ENCODE measurements around the gene EDA.

The EDA gene

DNA sequence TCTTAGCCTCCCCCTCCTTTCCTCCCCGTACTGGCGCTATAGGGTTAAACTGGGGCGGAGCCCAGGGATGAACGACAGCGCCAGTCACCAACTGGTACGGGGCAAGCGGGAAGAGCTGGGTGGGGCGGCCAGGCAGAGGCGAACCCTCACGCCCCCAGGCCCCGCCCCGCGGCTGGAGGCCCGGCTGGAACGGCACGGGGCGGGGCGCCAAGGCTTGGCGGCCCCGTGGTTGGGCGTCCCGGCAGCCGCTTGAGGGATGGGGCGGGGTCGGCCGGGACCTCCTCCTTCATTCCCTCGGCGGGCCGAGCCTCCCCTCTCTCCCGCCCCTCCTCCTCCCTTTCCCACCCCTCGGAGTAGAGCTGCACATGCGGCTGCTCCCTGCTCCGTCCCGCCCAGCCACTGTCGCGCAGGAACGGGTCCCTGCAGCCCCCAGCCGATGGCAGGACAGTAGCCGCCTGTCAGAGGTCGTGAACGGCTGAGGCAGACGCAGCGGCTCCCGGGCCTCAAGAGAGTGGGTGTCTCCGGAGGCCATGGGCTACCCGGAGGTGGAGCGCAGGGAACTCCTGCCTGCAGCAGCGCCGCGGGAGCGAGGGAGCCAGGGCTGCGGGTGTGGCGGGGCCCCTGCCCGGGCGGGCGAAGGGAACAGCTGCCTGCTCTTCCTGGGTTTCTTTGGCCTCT lies at the start of gene EDA:
TSS of gene EDA (plus strand) at position 335 of the 678 bp plus-strand sequence.
- DNase-seq (ENCODE audit: low read depth) = peak; percentile 55

DNA sequence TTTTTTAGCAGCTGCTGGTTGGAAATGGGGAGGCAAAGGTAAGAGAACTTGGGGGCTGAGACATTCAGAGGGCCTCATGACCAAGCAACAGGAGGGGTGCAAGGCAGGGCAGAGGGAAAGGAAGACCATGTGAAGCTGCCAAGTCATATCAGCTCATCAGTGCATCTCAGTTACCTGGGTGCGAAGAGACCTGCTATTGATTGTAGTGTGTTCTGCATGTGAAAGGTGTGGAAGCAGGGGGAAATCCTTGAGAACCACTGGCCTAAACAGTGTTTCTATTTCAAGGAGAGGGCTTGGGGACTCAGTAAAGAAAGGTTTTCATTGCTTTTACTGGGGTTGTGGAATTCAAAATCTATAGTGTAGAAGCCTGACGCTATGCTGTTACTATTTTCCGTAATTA lies 47.1 kb upstream of the EDA start:
- DNase-seq (ENCODE audit: low read depth) = no peak

DNA sequence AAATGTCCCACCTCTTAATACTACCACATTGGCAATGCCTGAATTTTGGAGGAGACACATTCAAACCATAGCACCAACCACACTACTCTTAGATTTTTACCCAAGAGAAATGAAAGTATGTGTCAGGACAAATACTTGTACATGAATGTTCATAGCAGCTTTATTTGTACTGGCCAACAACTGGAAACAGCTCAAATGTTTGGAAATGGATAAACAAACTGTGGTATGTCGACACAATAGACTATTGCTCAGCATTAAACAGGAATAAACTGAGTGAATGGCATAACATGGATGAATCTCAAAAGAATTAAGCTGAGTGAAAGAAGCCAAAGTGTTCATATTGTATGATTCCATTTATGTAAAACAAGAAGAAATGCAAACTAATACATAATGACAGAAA lies 18.5 kb upstream of the EDA start:
- no peak for DNase-seq (ENCODE audit: low read depth)

DNA sequence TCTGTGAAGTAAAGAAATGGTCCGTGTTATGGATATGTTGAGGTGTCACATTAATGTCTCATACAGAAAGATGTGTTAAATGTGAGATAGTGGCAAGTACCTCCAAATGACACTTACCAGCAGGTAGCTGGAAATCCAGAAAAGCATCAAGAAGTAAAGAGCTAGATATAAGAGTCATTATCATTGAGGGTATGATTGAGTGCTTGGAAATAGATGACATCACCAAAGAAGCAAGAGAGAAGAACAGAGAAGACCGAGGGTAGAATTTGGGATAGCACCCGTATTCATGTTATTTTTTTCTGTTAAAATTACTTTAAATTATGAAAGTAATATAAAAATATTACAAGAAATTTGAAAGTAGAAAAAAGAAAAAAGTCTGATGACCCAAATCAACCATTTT lies 15.7 kb upstream of the EDA start:
- DNase-seq (ENCODE audit: low read depth) = no peak

DNA sequence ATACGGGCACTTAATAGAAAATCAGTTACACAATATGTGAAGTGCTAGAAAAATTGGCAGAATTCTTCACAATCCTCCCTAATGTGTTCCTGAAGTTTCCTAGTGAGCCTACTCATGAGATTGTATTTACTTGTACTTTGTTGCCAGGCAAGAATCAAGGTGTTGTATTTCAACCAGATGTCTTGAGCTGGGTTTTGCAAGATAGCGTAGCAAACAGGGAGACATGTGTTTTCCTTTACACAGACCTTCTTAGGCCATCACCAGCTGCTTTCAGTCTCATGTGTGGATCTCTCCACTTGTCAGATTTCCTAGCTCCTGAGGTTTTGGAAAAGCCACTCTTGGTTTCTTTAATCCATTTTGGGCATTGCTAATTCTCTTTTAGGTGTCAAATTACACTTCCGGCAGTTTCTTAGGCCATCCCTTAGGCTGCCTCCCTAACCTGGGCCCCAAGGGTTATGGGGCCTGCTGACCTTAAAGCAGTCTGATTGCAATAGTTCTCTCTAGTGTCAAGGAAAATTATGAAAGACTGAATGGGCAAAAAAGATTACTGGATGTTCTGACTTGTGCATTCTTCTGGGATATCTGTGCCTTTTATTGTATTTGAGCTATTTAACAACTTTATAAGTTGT lies 12.2 kb upstream of the EDA start:
- DNase-seq (ENCODE audit: low read depth) = peak; percentile 11

DNA sequence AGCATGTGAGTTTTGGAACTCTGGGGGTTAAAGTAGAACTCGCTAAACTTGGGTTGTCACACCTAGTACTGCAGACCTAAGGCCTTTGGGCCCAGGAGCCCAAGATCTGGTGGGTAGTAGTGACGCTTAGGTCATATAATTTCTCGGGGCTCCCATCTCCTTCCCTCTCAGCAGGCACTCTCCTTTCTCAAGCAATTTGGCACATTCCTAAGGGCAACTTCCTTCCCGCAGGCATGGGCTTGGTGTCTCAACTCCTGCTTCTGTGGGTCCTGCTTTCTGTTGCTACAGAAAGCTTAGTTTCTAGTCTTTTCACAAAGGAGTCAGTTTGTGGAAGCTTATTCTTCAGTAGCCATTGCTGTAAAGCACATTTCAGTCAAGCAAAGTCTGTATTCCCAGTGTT lies 10.4 kb upstream of the EDA start:
- DNase-seq (ENCODE audit: low read depth) = no peak

DNA sequence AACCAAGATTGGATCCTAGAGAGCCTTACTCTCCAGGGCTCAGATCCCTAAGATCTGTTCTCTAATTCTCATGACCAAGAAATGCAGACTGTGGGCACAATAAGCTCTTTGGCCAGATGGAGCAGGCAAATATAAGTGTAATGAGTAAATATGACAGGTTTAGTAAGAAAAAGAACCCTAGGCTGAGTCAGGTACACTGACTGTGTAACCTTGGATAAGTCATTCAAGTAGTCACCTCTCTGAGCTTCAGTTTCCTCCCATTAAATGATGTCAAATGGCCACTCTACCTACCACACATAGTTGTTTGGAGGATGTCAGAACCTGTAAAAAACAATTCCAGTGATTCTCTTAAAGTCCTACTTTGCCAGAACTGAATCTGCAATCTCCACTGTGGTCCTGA lies 8.3 kb upstream of the EDA start:
- no peak for DNase-seq (ENCODE audit: low read depth)

DNA sequence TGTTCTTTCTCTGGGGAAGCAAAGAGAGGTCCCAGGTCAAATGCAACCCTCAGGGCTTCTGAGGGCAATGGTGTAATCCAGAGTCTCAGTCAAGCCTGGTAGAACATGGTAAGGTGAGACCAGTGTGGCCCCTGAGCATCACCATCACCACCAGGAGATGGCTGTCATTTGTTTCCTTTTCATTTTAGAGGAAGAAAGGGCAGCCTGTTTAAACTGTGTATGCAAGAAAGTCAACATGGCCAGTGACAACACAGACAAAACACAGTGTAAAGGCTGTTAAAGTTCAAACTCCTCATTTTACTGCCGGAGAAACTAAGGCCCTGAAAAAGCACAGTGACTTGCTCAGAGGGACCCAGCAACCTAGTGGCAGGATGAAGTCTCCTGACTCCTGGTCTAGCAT lies 2.0 kb upstream of the EDA start:
- no peak for DNase-seq (ENCODE audit: low read depth)

DNA sequence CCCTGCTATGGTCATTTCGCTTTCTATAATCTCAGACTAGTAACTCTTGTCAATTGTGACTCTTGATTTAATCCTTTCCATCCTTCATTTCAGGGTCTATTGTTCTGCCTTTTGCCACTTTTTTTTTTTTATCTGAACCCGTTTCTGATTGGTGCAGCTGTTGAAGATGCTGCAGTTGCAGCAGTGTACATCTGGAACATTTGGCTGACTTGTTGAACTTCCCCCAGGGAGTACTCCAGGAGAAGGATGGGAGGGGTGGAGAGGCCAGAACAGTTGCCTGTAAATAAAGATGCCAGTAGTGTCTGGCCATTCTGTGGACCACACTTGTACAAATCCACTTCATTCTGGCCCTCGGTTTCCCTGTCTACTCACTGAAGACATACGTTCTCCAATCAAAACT lies 1.0 kb upstream of the EDA start:
- DNase-seq (ENCODE audit: low read depth) = no peak

DNA sequence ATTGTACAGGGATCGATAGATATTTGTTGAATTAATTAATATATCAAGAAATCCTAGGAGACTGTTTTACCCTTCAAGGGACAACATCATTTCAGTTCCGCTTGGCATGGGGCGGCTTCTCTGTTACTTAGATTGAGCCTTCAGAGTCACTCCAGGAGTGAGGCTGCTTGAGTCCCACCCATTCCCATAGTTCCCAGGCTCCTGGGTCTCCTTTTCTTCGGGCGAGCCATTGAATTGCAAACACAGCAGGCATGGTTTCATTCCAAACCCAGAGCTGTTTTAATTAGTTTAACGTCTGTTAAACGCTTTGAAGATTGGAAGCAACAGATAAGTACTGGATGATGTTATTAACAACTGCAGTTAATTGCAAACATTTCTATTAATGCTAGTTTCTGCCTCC lies 571 bp upstream of the EDA start:
- DNase-seq (ENCODE audit: low read depth) = no peak

DNA sequence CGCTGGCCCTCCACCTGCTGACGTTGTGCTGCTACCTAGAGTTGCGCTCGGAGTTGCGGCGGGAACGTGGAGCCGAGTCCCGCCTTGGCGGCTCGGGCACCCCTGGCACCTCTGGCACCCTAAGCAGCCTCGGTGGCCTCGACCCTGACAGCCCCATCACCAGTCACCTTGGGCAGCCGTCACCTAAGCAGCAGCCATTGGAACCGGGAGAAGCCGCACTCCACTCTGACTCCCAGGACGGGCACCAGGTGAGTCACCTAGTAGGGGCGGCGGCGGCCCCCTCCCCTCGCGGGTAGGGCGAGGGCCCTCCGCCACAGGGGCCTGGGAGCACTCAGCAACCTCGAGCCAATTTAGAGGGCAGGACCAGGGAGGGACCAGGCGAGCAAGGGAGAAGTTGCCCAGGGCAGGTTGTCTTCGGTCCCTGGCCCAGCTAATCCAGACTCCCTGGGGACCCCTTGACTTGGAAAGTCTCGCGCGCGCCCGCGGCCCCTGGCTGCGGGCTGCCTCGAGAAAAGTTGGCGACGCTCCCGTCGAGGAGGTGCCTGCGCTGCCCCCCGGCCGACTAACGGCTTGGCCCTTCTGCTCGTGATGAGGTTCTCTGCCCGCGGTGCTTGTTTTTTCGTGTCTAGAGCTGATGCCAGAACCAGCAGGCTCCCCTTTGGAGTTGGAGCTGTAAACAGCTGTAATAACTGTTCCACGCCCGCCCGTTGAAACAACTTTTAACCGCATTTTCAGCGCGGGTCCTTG lies 717 bp downstream of the EDA start:
- no peak for DNase-seq (ENCODE audit: low read depth)

DNA sequence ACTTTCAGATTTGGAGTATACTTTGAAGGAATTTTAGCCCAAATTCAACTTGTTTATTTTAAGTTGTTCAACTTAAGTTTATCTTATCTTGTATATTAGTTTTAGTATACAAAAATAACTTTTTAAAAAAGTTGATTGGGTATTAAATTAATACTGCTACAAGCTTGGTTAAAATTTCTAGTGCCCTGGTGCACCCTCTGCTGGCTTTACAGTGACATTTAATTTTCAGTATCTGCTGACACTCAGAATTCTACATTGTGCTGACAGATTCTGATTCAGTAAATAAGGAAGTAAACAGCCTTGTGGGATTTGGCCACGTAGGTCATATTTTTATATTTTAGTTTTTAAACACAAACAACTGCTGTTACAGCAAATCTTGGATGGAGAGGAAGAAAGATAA lies 2.9 kb downstream of the EDA start:
- peak; percentile 9 for DNase-seq (ENCODE audit: low read depth)

DNA sequence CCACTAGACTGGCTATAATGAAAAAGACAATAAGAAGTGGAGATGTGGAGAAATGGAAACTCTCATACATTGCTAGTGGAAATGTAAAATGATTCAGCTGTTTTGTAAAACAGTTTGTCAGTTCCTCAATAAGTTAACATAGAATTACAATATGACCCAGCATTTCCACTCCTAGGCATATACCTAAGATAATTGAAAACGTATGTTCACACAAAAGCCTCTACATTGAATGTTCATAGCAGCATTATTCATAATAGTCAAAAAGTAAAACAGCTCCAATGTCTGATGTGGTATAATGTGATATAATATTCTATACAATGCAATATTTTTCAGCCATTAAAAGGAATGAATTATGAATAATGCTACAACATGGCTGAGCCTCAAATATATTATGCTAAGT lies 10.2 kb downstream of the EDA start:
- no peak for DNase-seq (ENCODE audit: low read depth)

DNA sequence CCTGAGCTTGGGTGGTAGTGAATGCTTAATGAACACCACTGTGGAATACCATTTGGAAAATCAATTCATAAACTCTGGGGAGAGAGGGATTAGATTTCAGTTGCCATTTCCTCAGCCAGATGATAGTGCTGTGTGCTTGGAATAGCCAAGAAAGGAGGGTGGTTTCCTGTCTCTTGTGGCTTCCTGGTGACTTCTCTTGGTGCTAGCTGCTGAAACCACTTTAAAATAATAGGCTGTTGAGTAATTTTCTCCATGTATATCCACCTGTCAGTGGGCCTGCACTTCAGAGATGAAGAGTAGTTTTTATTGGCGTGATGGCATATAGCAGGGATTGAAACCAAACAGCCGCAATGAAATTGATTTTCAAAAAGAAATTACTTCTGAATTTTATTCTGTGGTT lies 11.8 kb downstream of the EDA start:
- DNase-seq (ENCODE audit: low read depth) = no peak

DNA sequence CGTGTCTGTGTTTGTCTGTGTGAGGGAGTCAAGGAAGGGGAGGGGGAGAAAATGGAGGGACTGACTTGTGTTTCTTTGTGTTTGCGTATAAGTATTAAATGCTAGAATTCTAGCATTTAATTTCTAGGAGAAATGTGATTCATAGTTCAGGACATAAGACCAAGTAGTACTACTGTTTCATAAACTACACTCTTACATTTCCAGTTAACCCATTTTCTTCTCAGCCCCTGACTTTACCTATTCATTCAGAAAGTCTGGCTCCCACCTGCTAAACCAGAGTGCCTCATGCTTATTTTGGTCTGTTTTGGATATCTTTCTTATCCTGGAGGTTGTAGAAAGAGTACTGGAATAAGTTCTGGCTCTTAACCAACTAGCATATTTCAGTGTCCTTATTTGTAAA lies 14.2 kb downstream of the EDA start:
- no peak for DNase-seq (ENCODE audit: low read depth)

DNA sequence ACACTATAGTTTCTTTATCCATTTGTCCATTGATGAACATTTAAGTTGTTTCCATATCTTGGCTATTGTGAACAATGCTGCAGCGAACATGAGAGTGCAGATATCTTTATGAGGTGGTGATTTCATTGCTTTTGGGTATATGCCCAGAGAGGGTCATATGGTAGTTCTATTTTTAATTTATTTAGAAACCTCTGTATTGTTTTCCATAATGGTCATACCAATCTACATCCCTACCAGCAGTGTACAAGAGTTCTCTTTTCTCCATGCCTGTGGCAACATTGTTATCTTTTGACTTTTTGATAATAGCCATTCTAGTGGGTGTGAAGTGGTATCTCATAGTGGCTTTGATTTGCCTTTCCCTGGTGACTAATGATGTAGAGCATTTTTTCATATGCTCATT lies 48.8 kb downstream of the EDA start:
- no peak for DNase-seq (ENCODE audit: low read depth)

DNA sequence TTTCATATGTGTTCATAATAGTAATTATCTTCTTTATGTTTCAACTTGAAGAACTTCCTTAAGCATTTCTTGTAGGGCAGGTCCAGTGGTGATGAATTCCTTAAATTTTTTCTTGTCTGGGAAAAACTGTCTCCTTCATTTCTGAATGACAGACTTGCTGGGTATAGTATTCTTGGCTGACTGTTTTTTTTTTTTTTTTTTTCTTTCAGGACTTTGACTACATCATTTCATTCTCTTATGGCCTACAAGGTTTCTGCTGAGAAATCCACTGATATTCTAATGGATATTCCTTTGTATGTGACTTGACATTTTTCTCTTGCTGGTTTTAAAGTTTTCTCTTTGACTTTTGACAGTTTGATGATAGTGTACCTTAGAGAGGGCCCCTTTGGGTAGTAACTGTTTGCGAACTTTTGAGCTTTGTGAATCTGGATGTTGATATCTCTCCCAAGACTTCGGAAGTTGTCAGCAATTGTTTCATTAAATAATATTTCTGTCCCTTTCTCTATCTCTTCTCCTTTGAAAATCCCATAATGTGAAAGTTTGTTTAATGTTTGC lies 54.2 kb downstream of the EDA start:
- no peak for DNase-seq (ENCODE audit: low read depth)

DNA sequence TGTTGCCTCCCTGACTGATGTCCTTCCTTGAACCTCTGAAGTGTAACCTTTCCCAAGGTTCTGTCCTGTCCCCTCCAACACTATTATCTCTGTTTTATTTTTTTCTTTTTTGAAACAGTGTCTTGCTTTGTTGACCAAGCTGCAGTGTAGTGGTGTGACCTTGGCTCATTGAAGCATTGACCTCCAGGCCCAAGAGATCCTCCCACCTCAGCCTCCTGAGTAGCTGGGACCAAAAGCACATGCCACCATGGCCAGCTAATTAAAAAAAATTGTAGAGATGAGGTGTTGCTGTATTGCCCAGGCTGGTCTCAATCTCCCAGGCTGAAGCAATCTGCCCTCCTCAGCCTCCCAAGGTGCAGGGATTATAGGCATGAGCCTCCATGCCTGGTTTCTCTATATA lies 59.0 kb downstream of the EDA start:
- DNase-seq (ENCODE audit: low read depth) = no peak

DNA sequence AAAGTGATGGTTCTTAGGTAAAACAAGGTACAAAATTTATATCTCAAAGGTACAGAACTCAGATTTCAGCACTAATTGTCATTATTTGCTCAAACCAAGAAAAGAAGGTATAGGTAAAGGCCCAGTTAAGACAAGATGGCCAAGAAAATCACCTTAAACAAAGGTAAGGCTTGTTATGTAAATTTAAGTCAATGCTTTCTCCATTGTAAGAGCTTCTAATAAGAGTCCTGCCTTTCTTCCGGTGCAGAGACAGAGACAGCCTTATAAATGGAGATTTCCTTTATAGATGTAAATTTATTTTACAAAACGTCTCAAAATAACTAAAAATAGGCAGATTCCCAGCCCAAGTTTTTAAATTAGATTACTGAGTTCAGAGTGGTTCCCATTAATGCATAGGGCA lies 89.9 kb downstream of the EDA start:
- no peak for DNase-seq (ENCODE audit: low read depth)

DNA sequence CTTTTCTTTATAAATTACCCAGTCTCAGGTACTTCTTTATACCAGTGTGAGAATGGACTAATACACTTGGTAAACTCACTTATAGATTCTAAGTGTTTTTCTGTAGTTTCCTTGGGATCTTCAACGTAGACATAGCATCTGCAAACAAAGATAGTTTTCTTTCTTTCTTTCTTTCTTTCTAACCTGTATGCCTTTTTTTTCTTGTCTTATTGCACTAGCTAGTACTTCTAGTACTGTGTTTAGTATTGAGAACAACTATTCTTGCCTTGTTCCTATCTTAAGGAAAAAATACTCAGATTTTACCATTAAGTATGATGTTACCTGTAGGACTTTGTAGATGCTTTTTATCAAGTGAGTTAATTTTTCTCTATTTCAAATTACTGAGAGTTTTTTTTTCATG lies 102.2 kb downstream of the EDA start:
- DNase-seq (ENCODE audit: low read depth) = no peak

DNA sequence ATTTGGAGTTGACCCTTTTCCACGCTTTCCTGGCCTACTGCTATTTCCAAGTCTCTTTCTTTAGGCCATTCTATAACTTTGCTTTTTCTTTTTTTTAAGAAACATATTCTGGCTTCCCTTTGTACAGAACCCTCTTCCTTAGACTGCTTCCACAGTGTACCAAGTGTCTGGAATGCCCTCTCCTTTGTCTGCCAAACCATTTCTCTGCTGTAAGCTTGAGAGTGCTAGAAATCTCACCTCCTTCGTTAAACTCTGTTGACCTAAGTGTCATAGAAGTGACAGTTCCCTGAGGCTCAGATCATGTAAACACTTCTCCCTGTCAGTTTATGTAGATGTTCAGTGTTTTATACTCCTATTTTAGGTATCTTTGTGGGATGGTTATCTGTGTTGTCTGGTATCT lies 108.4 kb downstream of the EDA start:
- DNase-seq (ENCODE audit: low read depth) = no peak

DNA sequence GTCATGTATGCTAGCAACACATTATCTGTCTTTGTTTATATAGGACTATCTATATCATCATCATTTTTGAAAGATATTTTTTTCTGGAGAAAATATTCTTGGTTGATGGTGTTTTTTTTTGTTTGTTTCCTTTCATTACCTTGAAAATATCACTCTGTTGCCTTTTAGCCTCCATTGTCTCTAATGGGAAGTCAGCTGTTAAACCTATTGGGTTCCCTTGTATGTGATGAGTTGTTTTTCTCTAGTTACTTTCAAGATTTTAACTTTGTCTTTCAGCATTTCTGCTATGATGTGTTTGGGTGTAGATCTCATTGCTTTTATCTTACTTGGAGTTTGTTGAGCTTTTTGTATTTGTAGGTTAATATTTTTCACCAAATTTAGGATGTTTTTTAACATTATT lies 124.4 kb downstream of the EDA start:
- DNase-seq (ENCODE audit: low read depth) = no peak

DNA sequence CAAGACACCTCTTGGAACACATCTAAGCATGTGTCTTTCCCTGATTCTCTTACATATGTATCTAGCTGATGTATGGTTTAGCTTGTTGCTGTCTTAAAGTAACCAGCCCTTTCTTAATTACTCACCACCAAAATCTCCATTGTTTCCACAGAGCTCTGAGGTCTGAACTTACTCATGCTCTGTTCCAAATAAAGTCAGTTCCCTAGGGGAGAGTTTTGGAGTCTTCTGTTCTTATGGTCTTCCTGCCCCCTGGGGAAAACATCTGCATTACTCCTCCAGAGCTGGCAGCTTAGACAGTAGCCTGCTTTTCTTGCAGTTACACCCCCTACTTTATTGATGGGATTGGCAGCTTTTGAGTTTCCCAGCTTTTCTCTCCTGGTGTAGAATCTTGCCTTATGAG lies 125.8 kb downstream of the EDA start:
- DNase-seq (ENCODE audit: low read depth) = no peak

All from amniotic epithelial cell (primary cell).